Measurements from ENCODE around the gene ZC3H12A.

Gene ZC3H12A

DNA sequence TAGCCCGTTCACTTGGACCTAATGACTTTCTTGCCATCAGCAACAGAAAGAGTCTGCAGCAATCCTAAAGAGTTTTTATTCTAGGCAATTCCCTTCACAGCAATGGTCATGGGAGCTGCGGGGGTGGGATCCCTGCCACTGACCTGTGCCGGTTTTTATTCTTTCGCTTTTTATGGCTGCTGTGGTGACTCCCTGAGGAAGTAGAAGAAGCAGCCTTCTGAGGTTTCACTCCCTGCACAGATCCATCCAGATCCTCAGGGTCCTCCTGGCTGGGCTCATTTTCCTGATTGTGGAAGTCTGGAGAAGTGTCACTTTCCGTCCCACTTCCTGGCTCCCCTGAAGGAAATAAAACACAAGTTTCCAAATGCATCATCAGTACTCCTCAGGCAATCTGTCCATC lies 27.3 kb downstream of the ZC3H12A start:
- TF ChIP-seq TAF1 (IDR thresholded peaks at IDR 0.05; ENCODE audit: low read depth) (no peak), ZBTB7A (IDR thresholded peaks at IDR 0.05; ENCODE audit: low read depth) (no peak)

GRCh38 chr1:37502104-37502503 lies 27.7 kb downstream of the ZC3H12A start:
- TF ChIP-seq FOXM1 (IDR thresholded peaks at IDR 0.05; ENCODE audit: borderline replicate concordance, low read depth), result no peak
- no peak for TF ChIP-seq REST (IDR thresholded peaks at IDR 0.05; ENCODE audit: low read depth)

DNA sequence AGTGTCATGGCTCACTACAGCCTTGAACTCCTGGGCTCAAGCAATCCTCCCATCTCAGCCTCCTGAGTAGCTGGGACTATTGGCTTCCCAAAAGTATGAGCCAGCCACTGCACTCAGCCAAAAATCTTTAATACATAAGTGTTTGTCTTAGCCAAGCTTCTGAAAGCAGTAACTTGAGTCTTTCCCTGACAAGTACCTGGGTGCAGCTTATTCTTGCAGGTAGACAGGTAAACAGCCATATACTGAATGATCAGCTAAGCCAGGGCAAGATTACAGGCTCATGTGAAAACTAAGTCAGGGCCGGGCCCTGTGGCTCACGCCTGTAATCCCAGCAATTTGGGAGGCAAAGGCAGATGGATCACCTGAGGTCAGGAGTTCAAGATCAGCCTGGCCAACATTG lies 32.4 kb downstream of the ZC3H12A start:
- no peak for TF ChIP-seq TAF1 (IDR thresholded peaks at IDR 0.05; ENCODE audit: low read depth)
- TF ChIP-seq FOXM1 (IDR thresholded peaks at IDR 0.05; ENCODE audit: borderline replicate concordance, low read depth), result no peak
- no peak for TF ChIP-seq EP300 (IDR thresholded peaks at IDR 0.05; ENCODE audit: borderline replicate concordance)
- TF ChIP-seq CEBPB (IDR thresholded peaks at IDR 0.05), result no peak

DNA sequence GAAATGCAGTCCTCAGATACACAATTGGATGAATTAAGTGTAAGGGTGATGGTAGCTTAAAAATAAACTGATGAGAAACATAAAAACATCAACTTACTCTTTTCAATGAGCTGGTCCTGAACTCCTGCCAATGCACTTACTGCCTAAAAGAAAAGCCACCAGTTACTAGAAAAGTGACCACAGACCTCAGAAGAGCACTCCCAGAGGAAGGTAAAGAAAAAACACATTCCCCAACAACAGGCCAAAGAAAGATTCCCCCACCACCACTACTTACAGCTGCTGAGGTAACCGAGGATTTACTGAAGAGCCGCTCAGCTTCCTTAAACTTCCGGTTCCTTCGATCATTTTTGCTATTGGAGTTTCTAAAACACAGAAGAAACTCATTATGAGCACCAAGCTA lies 34.8 kb downstream of the ZC3H12A start:
- TF ChIP-seq TEAD4 (IDR thresholded peaks at IDR 0.05) (no peak), REST (IDR thresholded peaks at IDR 0.05; ENCODE audit: low read depth) (no peak), USF1 (IDR thresholded peaks at IDR 0.05) (no peak), ZBTB7A (IDR thresholded peaks at IDR 0.05; ENCODE audit: low read depth) (no peak), CREB1 (IDR thresholded peaks at IDR 0.05; ENCODE audit: low read depth) (no peak), RAD21 (IDR thresholded peaks at IDR 0.05; ENCODE audit: low read depth) (no peak), TAF1 (IDR thresholded peaks at IDR 0.05; ENCODE audit: low read depth) (no peak), MAX (IDR thresholded peaks at IDR 0.05) (no peak)

DNA sequence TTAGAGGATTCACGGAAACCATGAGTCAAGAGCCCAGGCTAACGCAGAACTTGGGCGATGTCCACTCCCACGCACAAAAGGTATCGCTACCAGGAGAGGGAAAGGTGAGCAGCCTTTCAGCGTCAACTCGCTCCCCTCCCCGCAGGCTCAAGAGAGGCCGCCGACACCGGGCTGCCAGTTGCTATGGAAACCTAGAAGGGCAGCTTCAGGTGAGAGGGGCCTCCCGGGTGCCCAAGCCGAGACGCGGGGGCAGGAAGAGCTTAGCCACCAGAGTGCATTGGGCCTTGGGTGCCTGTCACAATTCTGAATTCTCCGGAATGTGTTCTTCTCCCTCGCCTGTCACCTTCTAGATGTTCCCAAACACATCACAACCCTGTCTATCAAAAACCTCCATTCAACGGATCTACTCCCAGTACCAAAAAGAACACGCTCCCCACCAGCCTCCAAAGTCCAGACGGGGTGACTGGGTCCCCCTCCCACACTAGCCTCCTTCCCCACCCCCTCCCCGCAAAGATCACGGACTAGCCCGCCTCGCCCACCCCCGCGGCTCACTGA lies 39.5 kb downstream of the ZC3H12A start:
- TF ChIP-seq TEAD4 (IDR thresholded peaks at IDR 0.05) (no peak), EGR1 (IDR thresholded peaks at IDR 0.05) (peak; percentile 33), REST (IDR thresholded peaks at IDR 0.05; ENCODE audit: low read depth) (no peak), YY1 (IDR thresholded peaks at IDR 0.05; ENCODE audit: low read depth) (no peak)

DNA sequence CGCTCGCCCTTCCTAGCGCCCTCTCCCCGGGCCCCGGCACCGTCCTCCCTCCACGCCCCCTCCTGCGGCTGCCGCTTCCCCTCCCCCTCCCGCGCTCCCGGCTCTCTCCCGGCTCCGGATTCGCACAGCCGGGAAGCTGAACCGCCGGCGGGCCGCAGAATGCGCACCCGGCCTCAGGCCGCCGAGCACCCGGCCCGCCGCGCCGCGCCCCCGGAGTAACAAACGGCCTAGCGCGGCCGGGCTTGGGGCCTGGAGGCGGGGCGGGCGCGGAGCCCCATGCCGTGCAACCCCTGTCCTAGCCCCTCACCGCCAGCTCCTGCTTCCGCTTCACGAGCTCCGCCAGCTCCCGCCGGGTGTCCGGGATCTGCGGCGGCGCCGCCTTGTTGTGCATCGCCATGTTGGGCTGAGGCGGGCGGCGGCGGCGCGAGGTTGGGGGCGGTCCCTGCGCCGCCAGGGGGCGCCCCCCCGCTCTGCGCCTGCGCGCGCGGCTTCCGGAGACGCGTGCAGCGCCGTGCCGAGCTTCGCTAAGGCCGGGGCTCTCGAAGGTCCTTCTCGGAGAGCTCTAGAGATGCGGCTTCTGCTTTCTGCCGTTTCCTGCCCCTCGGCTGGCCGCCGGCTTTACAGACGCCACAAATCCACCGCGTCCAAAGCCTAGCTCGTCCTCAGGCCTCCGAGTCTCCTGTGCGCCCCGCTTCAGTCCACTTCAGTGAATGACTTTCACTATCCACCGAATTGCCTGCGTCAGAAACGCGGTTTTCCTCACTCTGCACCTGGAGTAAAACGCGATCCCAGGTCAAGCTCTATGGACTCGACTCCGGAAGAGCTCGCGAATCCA lies 40.2 kb downstream of the ZC3H12A start, which contains the start of gene MEAF6:
TSS of gene MEAF6 (minus strand) at position 417 of the 835 bp plus-strand sequence. CDS start at position 397, 20 bp downstream.
- TF ChIP-seq TCF12 (IDR thresholded peaks at IDR 0.05; ENCODE audit: low read depth), result 0 out of 2 replicates have a peak, but pooled peaks have one; percentile 13
- TF ChIP-seq TAF1 (IDR thresholded peaks at IDR 0.05; ENCODE audit: low read depth), result peak; percentile 77
- no peak for TF ChIP-seq FOXM1 (IDR thresholded peaks at IDR 0.05; ENCODE audit: borderline replicate concordance, low read depth)
- TF ChIP-seq MAX (IDR thresholded peaks at IDR 0.05), result peak; percentile 90
- peak; percentile 87 for TF ChIP-seq YY1 (IDR thresholded peaks at IDR 0.05; ENCODE audit: low read depth)

Measured in Ishikawa (cell line).